Liver (tissue), 9 donors: ENCODE data around the gene TRHDE. TPM values are rescaled to one million over a fixed set of nuclear protein-coding genes. Genes with fewer than 3 reads are reported as not detected.

Experiments used
- DNase-seq: peaks from one replicate; pipeline ENCODE4 v3.0.0-alpha.2; 2017; ENCODE audit warnings: low spot score
- H3K27ac ChIP-seq, 2 donors: one replicate each; pipeline ENCODE4 v1.7.0; 2013; ENCODE audit warnings: inconsistent platforms in 2 of 2, low read length in 2 of 2, control low read depth in 1 of 2, low read depth in 1 of 2, mild to moderate bottlenecking in 1 of 2
- H3K27me3 ChIP-seq, 4 donors: one replicate each; pipeline versions ENCODE4 v1.6.1 to v1.7.0; 2013; ENCODE audit warnings: low read length in 3 of 4, inconsistent platforms in 1 of 4, mild to moderate bottlenecking in 1 of 4, moderate library complexity in 1 of 4; ENCODE audit not compliant: control insufficient read depth in 4 of 4, insufficient read depth in 4 of 4
- H3K36me3 ChIP-seq, 4 donors: one replicate each; pipeline versions ENCODE4 v1.6.1 to v1.7.0; 2013; ENCODE audit warnings: low read length in 3 of 4, mild to moderate bottlenecking in 3 of 4, low read depth in 1 of 4, moderate library complexity in 1 of 4; ENCODE audit not compliant: control insufficient read depth in 4 of 4, insufficient read depth in 3 of 4
- H3K4me1 ChIP-seq, 4 donors: one replicate each; pipeline versions ENCODE4 v1.6.1 to v1.7.0; 2013; ENCODE audit warnings: low read length in 3 of 4, mild to moderate bottlenecking in 3 of 4, moderate library complexity in 1 of 4; ENCODE audit not compliant: control insufficient read depth in 4 of 4, insufficient read depth in 4 of 4
- H3K4me3 ChIP-seq, 3 donors: one replicate each; pipeline versions ENCODE4 v1.6.1 to v1.7.0; 2013; ENCODE audit warnings: low read length in 3 of 3, control low read depth in 1 of 3, low read depth in 1 of 3, mild to moderate bottlenecking in 1 of 3
- H3K9ac ChIP-seq, 2 donors: one replicate each; pipeline ENCODE4 v1.7.0; 2013; ENCODE audit warnings: low read length in 2 of 2, mild to moderate bottlenecking in 2 of 2, moderate library complexity in 2 of 2, control low read depth in 1 of 2, low read depth in 1 of 2
- H3K9me3 ChIP-seq, 4 donors: one replicate each; pipeline versions ENCODE4 v1.6.1 to v1.7.0; 2013; ENCODE audit warnings: low read length in 3 of 4; ENCODE audit not compliant: control insufficient read depth in 4 of 4
- EGR1 ChIP-seq, 2 donors: IDR thresholded peaks; 2 replicates each; pipeline ENCODE4 v1.6.1; 2016 to 2018; ENCODE audit warnings: antibody characterized with exemption in 2 of 2, low read depth in 2 of 2
- FOXA1 ChIP-seq: IDR thresholded peaks from 2 replicates; pipeline ENCODE4 v1.6.1; 2016; ENCODE audit warnings: antibody characterized with exemption
- FOXA2 ChIP-seq: IDR thresholded peaks from 2 replicates; pipeline ENCODE4 v1.6.1; 2016; ENCODE audit warnings: antibody characterized with exemption
- GABPA ChIP-seq, 2 donors: IDR thresholded peaks in 1 of 2; conservative IDR thresholded peaks in 1 of 2; 2 replicates each; pipeline ENCODE4 v1.6.1; 2016; ENCODE audit warnings: antibody characterized with exemption in 2 of 2, mild to moderate bottlenecking in 1 of 2, moderate library complexity in 1 of 2
- HNF4A ChIP-seq, 2 donors: conservative IDR thresholded peaks; 2 replicates each; pipeline ENCODE4 v1.6.1; 2016; ENCODE audit warnings: antibody characterized with exemption in 2 of 2, mild to moderate bottlenecking in 2 of 2
- HNF4G ChIP-seq: IDR thresholded peaks from 2 replicates; pipeline ENCODE4 v1.6.1; 2016; ENCODE audit warnings: antibody characterized with exemption
- JUND ChIP-seq, 2 donors: IDR thresholded peaks; 2 replicates each; pipeline ENCODE4 v1.6.1; 2016; ENCODE audit warnings: antibody characterized with exemption in 2 of 2
- MAX ChIP-seq: IDR thresholded peaks from 2 replicates; pipeline ENCODE4 v1.6.1; 2016; ENCODE audit warnings: antibody characterized with exemption
- NR2F2 ChIP-seq: IDR thresholded peaks from 2 replicates; pipeline ENCODE4 v1.6.1; 2016; ENCODE audit warnings: antibody characterized with exemption
- RAD21 ChIP-seq, 2 donors: IDR thresholded peaks; 2 replicates each; pipeline ENCODE4 v1.6.1; 2016; ENCODE audit warnings: antibody characterized with exemption in 2 of 2, mild to moderate bottlenecking in 2 of 2
- RXRA ChIP-seq, 2 donors: IDR thresholded peaks; 2 replicates each; pipeline ENCODE4 v1.6.1; 2017 to 2018; ENCODE audit warnings: antibody characterized with exemption in 2 of 2, mild to moderate bottlenecking in 1 of 2
- SP1 ChIP-seq: IDR thresholded peaks from 2 replicates; pipeline ENCODE4 v1.6.1; 2018; ENCODE audit warnings: antibody characterized with exemption, mild to moderate bottlenecking
- TAF1 ChIP-seq: conservative IDR thresholded peaks from 2 replicates; pipeline ENCODE4 v1.6.1; 2016; ENCODE audit warnings: antibody characterized with exemption, mild to moderate bottlenecking
- YY1 ChIP-seq: IDR thresholded peaks from 2 replicates; pipeline ENCODE4 v1.6.1; 2016; ENCODE audit warnings: antibody characterized with exemption, mild to moderate bottlenecking
- ZBTB33 ChIP-seq: IDR thresholded peaks from 2 replicates; pipeline ENCODE4 v1.6.1; 2016; ENCODE audit warnings: antibody characterized with exemption
- WGBS: extraction: QIAGEN DNeasy Blood & Tissue Kit; methylation state at CpG from one replicate; pipeline ENCODE4 v1.1.7; 2013; 5-methylcytosine and 5-hydroxymethylcytosine counted together
- polyA plus RNA-seq, 2 donors: library from polyadenylated mRNA; stranded (reverse) in 1 of 2; unstranded in 1 of 2; fragments of 200-250 nt in 1 of 2; fragments of >200 nt in 1 of 2; fragmentation: Nextera tagmentation in 1 of 2; extraction: Ambion mirVana in 1 of 2; gene quantifications; one replicate each; pipeline versions ENCODE4 v1.2.1 to v1.2.3, GENCODE V29; 2013 to 2015
- total RNA-seq, 2 donors: library from RNA; depleted of rRNA; stranded (reverse); fragments of >200 nt; gene quantifications; one replicate each; pipeline ENCODE4 v1.2.3, GENCODE V29; 2014
- TF ChIP-seq, protein P1 (sequence below): IDR thresholded peaks from 2 replicates; pipeline ENCODE4 v1.6.1; 2016; ENCODE audit warnings: antibody characterized with exemption, mild to moderate bottlenecking
- TF ChIP-seq, protein P2 (sequence below): IDR thresholded peaks from 2 replicates; pipeline ENCODE4 v1.6.1; 2016; ENCODE audit warnings: antibody characterized with exemption
- TF ChIP-seq, protein P3 (sequence below): fragments of 150-350 bp; IDR thresholded peaks from 2 replicates; pipeline ENCODE4 v1.5.1; 2017; ENCODE audit warnings: improper control_type of control experiment, low read depth, low read length; ENCODE audit not compliant: missing input control
- donor health status: healthy.
- donor health status: healthy.
- donor health status: healthy.
- donor health status: healthy.
- donor health status: healthy.

TRHDE gene
- total and polyA plus RNA-seq, 4 donors = 0.05 to 0.17 (median 0.14) TPM; not detected in 1

- Histone ChIP-seq H3K9ac (no peak overlapping the region), H3K9me3 (peaks cover 0 to 2% (median 0%) of the 10 kb centered on the region in 4 donors), H3K27ac (no peak overlapping the region), H3K36me3 (no peaks in the 10 kb centered on the region), H3K4me1 (no peaks in the 10 kb centered on the region), H3K4me3 (no peak overlapping the region), H3K27me3 (no peaks in the 10 kb centered on the region)
- DNase-seq = no peak
- WGBS = 90% methylated on average over 2 of the region's 2 CpGs
- TF ChIP-seq, protein P1, sequence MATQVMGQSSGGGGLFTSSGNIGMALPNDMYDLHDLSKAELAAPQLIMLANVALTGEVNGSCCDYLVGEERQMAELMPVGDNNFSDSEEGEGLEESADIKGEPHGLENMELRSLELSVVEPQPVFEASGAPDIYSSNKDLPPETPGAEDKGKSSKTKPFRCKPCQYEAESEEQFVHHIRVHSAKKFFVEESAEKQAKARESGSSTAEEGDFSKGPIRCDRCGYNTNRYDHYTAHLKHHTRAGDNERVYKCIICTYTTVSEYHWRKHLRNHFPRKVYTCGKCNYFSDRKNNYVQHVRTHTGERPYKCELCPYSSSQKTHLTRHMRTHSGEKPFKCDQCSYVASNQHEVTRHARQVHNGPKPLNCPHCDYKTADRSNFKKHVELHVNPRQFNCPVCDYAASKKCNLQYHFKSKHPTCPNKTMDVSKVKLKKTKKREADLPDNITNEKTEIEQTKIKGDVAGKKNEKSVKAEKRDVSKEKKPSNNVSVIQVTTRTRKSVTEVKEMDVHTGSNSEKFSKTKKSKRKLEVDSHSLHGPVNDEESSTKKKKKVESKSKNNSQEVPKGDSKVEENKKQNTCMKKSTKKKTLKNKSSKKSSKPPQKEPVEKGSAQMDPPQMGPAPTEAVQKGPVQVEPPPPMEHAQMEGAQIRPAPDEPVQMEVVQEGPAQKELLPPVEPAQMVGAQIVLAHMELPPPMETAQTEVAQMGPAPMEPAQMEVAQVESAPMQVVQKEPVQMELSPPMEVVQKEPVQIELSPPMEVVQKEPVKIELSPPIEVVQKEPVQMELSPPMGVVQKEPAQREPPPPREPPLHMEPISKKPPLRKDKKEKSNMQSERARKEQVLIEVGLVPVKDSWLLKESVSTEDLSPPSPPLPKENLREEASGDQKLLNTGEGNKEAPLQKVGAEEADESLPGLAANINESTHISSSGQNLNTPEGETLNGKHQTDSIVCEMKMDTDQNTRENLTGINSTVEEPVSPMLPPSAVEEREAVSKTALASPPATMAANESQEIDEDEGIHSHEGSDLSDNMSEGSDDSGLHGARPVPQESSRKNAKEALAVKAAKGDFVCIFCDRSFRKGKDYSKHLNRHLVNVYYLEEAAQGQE = no peak
- TF ChIP-seq NR2F2 = no peak
- TF ChIP-seq JUND (IDR thresholded peaks at IDR 0.05) = no peak
- TF ChIP-seq ZBTB33 = no peak
- TF ChIP-seq FOXA2 = no peak
- TF ChIP-seq YY1 = no peak
- no peak for TF ChIP-seq FOXA1
- TF ChIP-seq RAD21 (IDR thresholded peaks at IDR 0.05) = no peak
- TF ChIP-seq, protein P2, sequence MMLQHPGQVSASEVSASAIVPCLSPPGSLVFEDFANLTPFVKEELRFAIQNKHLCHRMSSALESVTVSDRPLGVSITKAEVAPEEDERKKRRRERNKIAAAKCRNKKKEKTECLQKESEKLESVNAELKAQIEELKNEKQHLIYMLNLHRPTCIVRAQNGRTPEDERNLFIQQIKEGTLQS = no peak
- TF ChIP-seq HNF4G = no peak
- no peak for TF ChIP-seq EGR1 (IDR thresholded peaks at IDR 0.05; ENCODE audit: low read depth in 2 of 2)
- no peak for TF ChIP-seq MAX
- TF ChIP-seq TAF1 = no peak
- TF ChIP-seq, protein P3, sequence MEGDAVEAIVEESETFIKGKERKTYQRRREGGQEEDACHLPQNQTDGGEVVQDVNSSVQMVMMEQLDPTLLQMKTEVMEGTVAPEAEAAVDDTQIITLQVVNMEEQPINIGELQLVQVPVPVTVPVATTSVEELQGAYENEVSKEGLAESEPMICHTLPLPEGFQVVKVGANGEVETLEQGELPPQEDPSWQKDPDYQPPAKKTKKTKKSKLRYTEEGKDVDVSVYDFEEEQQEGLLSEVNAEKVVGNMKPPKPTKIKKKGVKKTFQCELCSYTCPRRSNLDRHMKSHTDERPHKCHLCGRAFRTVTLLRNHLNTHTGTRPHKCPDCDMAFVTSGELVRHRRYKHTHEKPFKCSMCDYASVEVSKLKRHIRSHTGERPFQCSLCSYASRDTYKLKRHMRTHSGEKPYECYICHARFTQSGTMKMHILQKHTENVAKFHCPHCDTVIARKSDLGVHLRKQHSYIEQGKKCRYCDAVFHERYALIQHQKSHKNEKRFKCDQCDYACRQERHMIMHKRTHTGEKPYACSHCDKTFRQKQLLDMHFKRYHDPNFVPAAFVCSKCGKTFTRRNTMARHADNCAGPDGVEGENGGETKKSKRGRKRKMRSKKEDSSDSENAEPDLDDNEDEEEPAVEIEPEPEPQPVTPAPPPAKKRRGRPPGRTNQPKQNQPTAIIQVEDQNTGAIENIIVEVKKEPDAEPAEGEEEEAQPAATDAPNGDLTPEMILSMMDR = no peak
- no peak for TF ChIP-seq SP1
- no peak for TF ChIP-seq GABPA (IDR thresholded peaks at IDR 0.05 in 1 of 2, conservative IDR thresholded peaks at IDR 0.05 in 1 of 2)
- no peak for TF ChIP-seq RXRA (IDR thresholded peaks at IDR 0.05)
- no peak for TF ChIP-seq HNF4A (conservative IDR thresholded peaks at IDR 0.05)
Measured at GRCh38 chr12:72380441-72380840, 108.3 kb downstream of the TRHDE start.
